ENCODE measurements around the gene GPR135.

The GPR135 gene

DNA sequence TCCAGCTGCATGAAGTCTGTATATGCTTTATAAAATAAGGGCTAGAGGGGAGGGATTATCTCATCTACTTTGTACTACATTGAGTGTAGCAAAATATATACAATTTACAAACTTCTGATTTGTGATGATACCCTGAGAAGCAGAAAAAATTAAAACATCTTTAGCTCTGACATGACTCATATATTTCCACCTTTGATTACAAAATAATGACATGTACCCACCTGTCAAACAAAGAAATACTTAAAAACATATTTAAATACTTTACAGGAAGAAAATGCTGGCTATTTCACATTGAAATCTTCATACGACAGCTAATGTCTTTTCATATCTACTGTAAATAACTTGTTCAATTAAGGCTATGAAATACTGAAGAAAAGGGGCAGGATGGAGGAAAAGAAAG is 3.3 kb downstream of the GPR135 start:
- TF ChIP-seq, protein P1, sequence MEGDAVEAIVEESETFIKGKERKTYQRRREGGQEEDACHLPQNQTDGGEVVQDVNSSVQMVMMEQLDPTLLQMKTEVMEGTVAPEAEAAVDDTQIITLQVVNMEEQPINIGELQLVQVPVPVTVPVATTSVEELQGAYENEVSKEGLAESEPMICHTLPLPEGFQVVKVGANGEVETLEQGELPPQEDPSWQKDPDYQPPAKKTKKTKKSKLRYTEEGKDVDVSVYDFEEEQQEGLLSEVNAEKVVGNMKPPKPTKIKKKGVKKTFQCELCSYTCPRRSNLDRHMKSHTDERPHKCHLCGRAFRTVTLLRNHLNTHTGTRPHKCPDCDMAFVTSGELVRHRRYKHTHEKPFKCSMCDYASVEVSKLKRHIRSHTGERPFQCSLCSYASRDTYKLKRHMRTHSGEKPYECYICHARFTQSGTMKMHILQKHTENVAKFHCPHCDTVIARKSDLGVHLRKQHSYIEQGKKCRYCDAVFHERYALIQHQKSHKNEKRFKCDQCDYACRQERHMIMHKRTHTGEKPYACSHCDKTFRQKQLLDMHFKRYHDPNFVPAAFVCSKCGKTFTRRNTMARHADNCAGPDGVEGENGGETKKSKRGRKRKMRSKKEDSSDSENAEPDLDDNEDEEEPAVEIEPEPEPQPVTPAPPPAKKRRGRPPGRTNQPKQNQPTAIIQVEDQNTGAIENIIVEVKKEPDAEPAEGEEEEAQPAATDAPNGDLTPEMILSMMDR (conservative IDR thresholded peaks at IDR 0.05; ENCODE audit: low read depth) = no peak
- H3K27ac ChIP-seq = no peak overlapping the region
- ChIA-PET POLR2A (ENCODE audit: low non-redundant PET) (no interaction called here), CTCF (interaction anchor here (0.6 kb wide), 1 partner anchor 132 kb away, joined by 3 read pairs; no protein-coding TSS in a partner anchor)
- no peak for DNase-seq (ENCODE audit: low spot score)

DNA sequence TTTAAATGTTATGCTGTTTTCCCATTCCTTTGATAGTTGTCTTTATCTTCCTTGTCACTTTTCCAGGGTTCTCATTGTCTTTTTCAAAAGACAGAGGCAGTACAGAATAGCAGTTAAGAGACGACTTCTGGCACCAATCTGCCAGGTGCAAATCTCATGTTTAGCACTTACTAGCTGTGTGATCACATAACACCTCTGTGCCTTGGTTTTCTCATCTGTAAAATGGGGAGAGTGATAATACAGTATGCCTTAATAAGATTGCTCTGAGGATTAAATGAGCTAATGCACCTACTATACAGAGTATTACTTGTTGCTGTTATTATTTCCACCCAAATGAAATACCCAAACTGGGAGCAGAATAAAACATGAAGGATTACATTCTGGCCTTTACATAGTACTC is 4.8 kb downstream of the GPR135 start:
- DNase-seq (ENCODE audit: low spot score) = no peak

DNA sequence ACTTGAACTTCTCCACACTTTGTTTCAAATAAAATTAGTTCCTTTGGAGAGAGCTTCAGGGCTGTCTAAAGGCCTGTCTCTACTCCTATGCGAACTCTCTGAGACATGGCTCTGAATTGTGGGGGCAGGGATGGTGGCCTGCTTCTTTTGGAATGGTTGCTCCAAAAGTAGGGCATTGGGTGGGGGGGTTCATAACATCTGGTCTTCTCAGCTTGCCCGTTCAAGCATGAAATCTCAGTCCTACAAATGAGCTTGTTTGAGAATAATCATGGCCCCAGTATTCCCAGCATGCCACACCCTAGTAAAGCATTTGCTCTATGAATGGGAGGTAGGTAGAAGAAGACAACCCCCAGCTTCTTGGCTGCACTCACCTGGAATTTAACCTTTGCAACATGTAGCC is 6.7 kb downstream of the GPR135 start:
- ChIA-PET CTCF (interaction anchor here (0.6 kb wide), 1 partner anchor 32 kb away, joined by 3 read pairs; no protein-coding TSS in a partner anchor), POLR2A (ENCODE audit: low non-redundant PET) (no interaction called here)
- DNase-seq (ENCODE audit: low spot score) = no peak
- TF ChIP-seq, protein P1 (conservative IDR thresholded peaks at IDR 0.05; ENCODE audit: low read depth) = no peak
- H3K27ac ChIP-seq = no peak overlapping the region

More for the DNA sequence above, 4.8 kb downstream of the GPR135 start:
- CTCF ChIA-PET = no interaction called here
- TF ChIP-seq, protein P1 (conservative IDR thresholded peaks at IDR 0.05; ENCODE audit: low read depth) = no peak
- no peak overlapping the region for H3K27ac ChIP-seq
- POLR2A ChIA-PET (ENCODE audit: low non-redundant PET) = no interaction called here

DNA sequence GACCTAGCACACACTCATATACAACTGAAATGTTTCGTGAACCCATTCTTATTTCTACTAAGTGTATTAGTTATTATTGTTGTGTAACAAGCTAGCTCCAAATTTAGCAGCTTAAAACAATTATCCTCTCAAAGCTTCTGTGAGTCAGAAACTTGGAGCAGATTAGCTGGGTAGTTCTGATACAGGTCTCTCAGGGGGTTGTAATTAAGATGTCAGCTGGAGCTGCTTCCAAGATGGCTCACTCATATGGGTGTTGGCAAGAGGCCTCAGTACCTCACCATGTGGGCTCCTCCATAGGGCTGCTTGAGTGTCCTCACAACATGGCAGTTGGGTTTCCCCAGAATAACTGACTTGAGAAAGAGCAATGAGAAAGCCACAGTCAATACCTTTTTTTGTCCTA is 9.8 kb downstream of the GPR135 start:
- TF ChIP-seq, protein P1 (conservative IDR thresholded peaks at IDR 0.05; ENCODE audit: low read depth) = no peak
- POLR2A ChIA-PET (ENCODE audit: low non-redundant PET) = no interaction called here
- H3K27ac ChIP-seq = no peak overlapping the region
- no peak for DNase-seq (ENCODE audit: low spot score)
- CTCF ChIA-PET = no interaction called here

DNA sequence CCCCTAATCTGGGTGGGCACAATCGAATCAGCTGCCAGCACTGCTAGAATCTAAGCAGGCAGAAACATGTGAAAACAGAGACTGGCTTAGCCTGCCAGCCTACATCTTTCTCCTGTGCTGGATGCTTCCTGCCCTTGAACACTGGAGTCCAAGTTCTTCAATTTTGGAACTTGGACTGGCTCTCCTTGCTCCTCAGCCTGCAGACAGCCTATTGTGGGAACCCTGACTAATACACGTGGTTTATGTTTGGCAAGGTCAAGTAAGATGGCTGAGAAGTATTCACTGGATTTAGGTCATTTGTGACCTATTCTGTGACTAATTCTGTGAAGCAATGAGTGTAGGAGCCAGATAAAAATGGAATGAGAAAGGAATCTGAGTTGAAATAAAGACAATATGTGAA is 11.0 kb downstream of the GPR135 start:
- POLR2A ChIA-PET (ENCODE audit: low non-redundant PET) = no interaction called here
- TF ChIP-seq, protein P1 (conservative IDR thresholded peaks at IDR 0.05; ENCODE audit: low read depth) = no peak
- DNase-seq (ENCODE audit: low spot score) = peak; percentile 52
- CTCF ChIA-PET = no interaction called here
- H3K27ac ChIP-seq = peak overlapping the region; percentile 57

DNA sequence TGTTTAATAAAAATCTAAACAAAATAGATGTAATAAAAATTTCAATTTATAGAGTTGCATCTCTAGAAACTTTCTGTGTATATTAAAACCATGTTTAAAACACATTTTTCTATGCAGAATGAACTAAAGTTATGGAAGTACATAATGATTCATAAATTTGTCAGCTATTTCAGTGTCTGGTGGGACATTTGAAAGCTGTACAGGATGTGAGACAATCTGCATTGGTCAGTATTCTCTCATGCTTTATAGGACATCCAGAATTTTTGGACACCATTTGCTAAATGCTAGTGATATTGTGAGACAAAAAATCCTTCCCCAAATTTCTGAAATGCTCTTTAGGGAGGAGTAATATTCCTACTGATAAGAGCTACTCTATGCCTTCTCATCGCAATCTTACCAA is 13.3 kb downstream of the GPR135 start:
- no peak for DNase-seq (ENCODE audit: low spot score)
- ChIA-PET CTCF (interaction anchor here (0.8 kb wide), 1 partner anchor 11 kb away, joined by 3 read pairs; no protein-coding TSS in a partner anchor), POLR2A (ENCODE audit: low non-redundant PET) (no interaction called here)
- TF ChIP-seq, protein P1 (conservative IDR thresholded peaks at IDR 0.05; ENCODE audit: low read depth) = no peak
- no peak overlapping the region for H3K27ac ChIP-seq

All from RWPE1 (cell line).